Testis (tissue), 2 donors: ENCODE data around the gene CDYL2.

Experiments
- CTCF ChIP-seq, 3 experiments: fragments of 450-650 bp in 2 of 3; fragments of 200-600 bp in 1 of 3; sonication (generic) in 1 of 3; IDR thresholded peaks; one replicate each; pipeline ENCODE4 v1.5.1; 2016 to 2019; ENCODE audit warnings: antibody characterized with exemption in 3 of 3, mild to moderate bottlenecking in 2 of 3, moderate library complexity in 1 of 3
- POLR2A ChIP-seq: fragments of 450-650 bp; IDR thresholded peaks from one replicate; pipeline ENCODE4 v1.6.1; 2017; ENCODE audit warnings: antibody characterized with exemption, mild to moderate bottlenecking, moderate library complexity

- TF ChIP-seq POLR2A (no peak), CTCF (IDR thresholded peaks at IDR 0.05) (no peak)
Observed at GRCh38 chr16:80680839-80681238, 123.6 kb downstream of the CDYL2 start.
